Measurements from ENCODE around the gene RPL41. TPM values are rescaled to one million over a fixed set of nuclear protein-coding genes. Genes with fewer than 3 reads are reported as not detected.

RPL41 gene
- total RNA-seq, 1 donor from 2014 or later: 2,112 TPM

DNA sequence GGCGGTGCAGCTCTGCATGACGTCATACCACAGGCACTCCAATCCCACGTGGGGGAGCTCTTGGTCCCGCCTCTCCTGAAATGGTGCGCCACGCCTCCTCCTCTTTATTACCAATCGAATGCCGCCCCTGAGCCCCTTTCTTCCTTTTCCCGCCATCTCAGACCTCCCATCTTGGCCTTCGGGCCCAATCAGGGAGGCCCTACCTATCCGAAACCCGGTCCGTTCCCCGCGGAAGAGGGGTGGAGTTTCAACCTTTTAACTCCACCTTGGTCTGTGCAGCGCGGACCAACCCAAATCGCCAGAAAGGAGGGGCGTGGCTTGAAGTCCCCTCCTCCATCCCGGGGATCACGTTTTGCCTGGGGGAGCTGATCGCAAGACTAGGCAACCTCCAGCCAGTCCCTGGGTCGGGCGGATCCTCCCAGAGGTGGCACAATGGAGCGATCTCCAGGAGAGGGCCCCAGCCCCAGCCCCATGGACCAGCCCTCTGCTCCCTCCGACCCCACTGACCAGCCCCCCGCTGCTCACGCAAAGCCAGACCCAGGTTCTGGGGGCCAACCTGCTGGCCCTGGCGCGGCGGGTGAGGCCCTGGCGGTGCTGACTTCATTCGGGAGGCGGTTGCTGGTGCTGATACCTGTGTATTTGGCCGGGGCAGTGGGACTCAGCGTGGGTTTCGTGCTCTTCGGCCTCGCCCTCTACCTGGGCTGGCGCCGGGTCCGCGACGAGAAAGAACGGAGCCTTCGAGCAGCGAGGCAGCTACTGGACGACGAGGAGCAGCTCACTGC is 11.6 kb downstream of the RPL41 start, which contains the start of gene ESYT1:
TSS of gene ESYT1 (plus strand) at position 380 of the 782 bp plus-strand sequence. CDS start at position 433, 53 bp downstream.
- DNase-seq: peak; percentile 99

DNA sequence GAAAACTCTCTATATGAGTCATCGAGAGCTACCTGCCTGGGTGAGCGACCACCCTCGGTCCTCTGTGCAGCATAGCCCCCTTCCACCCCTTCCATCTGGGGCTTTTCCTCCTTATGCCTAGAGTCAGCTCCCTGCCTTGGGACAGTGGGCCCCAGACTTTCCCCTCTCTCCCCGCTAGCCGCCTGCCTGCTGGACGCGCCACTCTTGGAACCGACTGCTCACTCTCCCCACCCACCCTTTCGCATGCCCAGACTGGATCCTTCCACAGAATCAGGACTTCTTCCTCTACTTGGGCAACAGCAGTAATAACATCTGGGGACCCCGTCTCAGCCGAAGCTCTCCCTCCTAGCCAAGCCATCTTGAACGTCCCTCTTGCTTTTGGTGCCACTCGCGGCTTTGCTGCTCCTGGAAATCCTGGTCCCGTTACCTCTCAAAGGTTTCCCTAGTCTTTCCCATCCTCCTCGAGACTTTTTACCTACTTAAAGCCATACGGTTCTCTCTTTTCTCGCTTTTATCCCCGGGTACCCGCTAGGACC is 12.3 kb downstream of the RPL41 start:
- no peak for DNase-seq

DNA sequence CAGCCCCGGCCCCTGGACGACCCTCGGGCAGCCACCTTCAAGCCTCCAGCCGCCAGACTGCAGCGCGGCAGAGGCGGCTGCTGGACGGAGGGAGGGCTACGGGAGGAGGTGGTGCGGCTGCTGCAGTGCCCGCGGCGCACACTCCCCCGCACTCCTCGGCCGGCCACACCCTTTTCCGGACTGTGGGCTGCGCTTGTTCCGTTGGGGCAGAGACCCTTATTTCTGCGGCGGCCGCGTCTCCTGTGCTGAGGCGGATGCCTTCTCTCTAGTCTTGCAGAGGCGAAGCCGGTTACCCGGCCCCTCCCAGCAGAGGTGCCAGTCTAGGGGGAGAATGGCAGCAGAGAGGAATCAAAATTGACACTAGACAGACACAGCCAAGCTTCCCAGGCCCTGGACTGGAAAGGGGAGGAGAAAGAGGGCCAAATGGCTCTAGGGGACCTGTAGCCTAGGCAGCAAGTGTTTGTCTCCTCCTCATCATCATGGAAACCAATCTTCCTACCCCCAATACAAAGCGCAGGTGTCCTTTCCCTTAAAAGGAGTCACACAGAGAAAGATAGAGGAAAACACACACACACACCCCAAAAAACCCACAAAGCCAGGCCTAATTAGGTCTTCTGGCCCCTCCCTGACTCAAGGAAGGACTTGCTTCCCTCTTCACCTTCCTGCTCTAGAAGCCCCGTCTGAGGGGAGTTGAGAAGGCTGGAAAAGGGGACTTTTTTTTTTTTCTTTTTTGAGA is 12.9 kb downstream of the RPL41 start:
- no peak for DNase-seq

DNA sequence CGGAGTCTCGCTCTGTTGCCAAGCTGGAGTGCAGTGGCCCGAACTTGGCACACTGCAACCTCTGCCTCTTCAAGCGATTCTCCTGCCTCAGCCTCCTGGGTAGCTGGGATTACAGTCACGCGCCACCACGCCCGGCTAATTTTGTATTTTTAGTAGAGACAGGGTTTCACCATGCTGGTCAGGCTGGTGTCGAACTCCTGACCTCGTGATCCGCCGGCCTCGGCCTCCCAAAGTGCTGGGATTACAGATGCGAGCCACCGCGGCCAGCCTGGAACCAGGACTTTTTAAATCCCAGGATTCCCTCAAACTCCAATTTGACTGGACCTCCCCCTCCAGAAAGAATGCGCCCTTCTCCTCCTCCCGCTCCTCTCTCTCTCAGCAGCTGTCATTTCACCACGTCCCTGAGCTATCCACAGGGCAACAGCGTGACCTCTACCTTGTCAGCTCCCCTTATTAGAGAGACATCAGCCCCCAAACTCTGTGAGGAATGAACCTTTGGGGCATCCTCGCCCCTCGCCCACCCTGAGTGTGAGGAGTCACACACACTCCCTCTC is 13.6 kb downstream of the RPL41 start:
- no peak for DNase-seq

DNA sequence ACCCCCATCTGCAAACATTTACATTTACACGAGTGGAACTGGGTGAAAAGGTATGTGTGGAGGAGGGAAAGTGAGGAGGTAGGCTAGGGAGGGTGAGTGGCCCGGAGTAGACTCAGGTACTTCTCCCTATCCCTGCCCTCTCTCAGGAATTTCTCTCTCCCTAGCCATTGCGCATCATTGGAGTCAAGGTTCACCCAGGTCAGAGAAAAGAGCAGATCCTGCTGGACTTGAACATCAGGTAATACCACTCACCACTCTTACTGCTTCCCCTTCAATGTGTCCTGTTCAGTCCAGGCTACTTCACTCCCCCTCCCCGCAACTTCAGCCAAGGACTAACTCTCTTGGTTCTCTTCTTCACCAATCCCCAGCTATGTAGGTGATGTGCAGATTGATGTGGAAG is 14.4 kb downstream of the RPL41 start:
- no peak for DNase-seq

DNA sequence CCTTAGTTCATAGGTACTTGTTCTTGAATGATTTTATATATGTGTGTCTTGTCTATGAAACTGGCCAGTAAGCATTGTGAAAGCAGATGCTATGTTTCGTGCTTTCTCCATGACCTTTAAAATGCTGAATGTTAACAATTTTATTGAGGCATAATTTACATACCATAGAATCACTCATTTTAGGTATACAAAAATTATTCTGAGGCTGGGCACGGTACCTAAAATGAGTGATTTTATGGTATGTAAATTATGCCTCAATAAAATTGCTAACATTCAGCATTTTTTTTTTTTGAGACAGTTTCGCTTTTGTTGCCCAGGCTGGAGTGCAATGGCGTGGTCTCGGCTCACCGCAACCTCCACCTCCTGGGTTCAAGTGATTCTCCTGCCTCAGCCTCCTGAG is 18.5 kb downstream of the RPL41 start:
- no peak for DNase-seq

DNA sequence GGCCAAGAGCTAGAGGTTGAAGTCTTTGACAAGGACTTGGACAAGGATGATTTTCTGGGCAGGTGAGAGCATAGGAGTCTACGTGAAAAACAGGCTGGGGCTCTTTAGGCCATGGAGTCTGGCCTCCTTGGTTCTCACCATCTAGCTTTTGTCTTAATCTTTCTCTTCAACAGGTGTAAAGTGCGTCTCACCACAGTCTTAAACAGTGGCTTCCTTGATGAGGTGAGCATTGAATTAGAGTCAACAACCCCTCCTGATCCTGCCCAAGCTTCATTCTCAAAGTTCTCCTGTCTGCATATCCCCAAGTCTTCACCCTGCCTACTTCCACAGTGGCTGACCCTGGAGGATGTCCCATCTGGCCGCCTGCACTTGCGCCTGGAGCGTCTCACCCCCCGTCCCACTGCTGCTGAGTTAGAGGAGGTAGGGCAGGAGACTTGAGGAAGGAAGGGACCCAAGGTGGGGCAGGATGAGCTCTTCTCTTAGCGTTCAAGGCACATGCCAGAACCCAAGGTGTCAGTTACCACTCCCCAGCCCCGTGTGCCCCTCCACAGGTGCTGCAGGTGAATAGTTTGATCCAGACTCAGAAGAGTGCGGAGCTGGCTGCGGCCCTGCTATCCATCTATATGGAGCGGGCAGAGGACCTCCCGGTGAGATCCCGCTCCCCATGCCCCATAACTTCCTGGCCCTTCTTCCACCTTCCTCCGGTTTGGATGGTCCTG is 21.6 kb downstream of the RPL41 start:
- DNase-seq: no peak

DNA sequence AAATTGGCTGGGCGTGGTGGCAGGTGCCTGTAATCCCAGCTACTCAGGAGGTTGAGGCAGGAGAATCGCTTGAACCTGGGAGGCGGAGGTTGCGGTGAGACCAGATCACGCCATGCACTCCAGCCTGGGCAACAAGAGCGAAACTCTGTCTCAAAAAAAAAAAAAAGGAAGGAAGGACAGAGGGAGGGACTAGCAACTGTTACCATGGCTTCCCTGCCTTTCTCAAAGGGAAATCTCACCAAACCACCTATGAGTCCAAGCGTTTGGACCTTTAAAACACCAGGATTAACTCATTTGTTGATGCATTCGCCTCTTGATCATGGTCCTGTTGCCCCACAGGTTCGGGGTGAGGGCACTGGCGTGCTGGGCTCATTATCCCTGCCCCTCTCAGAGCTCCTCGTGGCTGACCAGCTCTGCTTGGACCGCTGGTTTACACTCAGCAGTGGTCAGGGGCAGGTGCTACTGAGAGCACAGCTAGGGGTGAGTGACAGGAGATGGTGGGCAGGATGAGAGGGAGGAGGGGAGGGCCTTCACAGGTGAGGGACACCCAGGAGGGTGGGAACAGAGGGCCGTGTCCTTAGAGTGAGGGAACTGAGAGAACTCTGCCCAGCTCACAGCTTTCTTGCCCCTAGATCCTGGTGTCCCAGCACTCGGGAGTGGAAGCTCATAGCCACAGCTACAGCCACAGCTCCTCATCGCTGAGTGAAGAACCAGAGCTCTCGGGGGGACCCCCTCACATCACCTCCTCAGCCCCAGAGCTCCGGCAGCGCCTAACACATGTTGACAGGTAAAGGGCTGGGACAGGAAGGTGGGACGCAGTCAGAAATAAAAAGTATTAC is 25.7 kb downstream of the RPL41 start:
- DNase-seq: no peak

DNA sequence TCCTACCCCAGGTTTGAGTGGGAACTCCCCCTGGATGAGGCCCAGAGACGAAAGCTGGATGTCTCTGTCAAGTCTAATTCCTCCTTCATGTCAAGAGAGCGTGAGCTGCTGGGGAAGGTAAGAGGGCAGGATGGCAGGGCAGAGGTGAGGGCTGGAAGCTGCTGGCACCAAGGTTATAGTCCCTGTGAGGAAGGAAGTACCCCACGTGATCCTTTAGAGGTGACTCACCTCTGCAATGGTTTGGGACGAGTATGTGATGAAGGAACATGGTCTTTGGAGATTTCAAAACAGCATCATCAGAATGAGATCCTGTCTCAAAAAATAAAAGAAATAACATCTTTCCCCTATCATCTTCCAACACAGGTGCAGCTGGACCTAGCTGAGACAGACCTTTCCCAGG is 26.8 kb downstream of the RPL41 start:
- DNase-seq: no peak

DNA sequence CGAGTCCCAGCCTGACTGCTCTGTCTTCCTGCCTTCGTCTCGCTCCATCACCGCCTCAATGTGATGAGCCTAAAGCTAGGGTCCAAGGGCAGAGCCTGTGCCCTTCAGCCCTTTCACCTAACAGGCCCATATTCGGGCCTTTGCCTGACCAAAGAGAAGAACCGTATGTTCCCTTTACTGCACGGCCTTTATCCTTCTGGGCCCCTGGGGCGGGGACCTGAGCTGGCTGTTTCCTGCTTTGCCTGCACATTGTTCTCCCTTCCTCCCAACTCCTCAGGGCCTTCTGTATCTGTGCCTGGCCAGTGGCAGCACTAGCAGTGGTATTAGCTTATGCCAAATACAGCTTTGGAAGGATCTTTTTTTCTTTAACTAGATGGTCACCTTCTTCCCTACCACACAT is 27.4 kb downstream of the RPL41 start:
- no peak for DNase-seq

DNA sequence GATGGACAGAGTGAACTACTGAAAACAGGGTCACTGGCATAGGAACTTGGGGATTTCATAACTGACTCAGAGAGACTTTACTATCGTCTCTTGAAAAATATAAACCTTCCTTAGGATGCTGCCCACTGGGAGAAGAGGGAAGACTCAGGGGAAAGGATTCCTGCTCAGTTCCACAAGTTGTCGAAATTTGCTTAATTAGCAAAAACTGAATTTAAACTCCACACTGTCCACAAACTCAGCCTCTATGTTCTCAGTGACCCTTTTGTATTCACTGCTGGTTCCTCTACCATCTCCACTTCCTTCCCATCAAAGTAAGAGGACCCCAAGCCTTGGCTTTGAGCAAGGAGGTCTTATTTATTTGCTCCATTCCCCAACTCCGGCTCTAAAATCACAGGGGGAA is 28.8 kb downstream of the RPL41 start:
- no peak for DNase-seq

DNA sequence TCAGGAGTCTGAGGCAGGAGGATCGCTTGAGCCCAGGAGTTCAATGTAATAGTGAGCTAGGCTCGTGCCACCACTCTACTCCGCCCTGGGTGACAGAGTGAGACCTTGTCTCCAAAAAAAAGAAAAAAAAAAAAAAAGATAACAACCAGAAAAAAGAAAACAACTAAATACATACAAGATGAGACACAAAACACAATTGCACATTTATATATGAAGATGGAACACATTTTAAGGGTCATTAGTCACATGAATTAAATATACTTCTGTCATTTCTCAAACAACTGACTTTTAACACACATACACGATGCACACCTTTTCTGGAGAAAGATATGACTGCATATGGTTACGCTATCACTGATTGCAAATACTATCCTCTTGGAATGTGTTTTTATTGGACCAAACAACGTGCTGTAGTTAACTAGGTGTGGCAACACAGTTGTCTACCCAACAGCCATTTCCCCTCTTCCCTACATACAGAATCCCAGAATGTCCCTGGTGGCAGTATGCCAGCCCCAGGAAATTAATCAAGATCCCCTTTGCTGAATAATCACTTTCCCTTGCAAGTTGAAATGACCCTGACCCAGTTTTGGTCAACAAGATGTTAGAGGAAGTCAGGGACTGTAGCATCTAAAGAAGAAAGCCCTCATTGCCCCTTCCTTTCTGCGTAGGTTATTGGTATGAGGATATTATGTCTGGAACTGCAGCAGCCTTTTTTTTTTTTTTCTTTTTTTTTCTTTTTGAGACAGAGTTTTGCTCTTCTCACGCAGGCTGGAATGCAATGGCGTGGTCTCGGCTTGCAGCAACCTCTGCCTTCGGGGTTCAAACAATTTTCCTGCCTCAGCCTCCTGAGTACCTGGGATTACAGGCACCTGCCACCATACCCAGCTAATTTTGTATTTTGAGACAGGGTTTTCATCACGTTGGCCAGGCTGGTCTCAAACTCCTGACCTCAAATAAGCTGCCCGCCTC is 30.3 kb downstream of the RPL41 start:
- no peak for DNase-seq

DNA sequence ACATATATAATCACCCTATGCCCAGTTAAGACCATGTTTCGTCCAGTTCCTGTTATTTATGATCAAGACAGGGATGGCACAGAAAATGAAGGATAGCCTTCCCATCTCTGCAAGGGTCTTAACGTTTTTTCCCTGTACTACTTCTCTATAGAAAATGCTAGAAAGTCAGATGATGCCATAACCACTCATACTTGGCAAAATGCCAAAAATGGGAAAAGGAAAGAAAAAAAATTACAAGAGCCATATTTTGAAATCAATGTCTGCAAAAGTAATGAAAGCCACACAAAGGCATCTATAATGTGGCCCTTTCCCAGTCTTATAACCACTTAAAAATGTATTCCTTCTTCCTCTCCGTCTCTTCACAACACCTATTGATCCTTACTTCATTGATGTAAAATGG is 34.1 kb downstream of the RPL41 start:
- DNase-seq: no peak

DNA sequence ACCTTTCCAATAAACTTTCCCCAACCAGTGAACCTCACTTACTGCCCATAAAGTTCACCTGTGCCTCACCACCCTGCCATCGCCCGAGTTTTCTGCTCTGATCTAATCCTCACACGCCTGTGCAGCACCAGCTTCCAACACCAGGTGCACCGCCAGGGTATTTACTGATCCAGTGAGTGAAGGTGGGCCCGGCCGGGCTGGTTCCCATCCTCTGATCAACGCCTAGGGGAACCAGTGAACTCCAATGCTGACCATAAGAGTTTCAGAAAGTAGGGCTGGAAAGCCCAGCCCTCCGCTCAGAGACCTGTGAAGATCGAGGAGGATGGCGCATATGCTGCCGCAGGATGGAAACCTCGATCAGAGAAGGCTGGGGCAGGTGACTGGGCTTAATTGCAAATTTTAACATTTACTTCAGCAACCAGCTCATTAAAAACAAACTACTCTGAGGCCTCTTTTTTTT is 35.3 kb downstream of the RPL41 start:
- no peak for DNase-seq

DNA sequence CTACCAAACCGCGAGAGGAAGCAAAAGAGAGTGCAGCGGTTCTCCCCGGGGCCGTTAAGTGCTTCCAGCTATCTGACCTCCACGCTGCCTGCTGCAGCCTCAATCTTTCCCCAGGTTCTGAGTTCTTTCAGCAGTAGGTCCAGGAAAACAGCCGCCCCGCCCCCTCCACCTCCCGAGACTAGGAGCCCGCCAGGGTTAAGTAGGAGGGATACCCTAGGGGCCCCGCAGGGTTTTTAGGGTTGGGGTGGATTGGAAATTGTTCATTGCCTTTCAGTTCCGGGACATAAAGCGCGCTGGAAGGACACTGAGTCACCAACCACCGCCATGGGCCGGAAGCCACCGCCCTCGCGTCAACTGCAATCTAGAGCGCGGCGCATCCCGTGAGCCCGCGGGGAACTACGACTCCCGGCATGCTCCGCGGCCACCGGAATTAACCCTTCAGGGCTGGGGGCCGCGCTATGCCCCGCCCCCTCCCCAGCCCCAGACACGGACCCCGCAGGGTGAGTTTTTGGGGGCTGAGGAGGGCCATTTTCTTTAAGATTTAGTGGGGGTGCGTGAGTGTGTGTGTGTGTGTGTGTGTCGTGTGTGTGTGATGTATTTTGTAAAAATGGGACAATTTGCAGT is 35.8 kb downstream of the RPL41 start, which contains the start of gene MYL6B:
TSS of gene MYL6B (plus strand) at position 456 of the 624 bp plus-strand sequence. CDS start 1,332 bp downstream, outside the sequence.
- DNase-seq: peak; percentile 90

DNA sequence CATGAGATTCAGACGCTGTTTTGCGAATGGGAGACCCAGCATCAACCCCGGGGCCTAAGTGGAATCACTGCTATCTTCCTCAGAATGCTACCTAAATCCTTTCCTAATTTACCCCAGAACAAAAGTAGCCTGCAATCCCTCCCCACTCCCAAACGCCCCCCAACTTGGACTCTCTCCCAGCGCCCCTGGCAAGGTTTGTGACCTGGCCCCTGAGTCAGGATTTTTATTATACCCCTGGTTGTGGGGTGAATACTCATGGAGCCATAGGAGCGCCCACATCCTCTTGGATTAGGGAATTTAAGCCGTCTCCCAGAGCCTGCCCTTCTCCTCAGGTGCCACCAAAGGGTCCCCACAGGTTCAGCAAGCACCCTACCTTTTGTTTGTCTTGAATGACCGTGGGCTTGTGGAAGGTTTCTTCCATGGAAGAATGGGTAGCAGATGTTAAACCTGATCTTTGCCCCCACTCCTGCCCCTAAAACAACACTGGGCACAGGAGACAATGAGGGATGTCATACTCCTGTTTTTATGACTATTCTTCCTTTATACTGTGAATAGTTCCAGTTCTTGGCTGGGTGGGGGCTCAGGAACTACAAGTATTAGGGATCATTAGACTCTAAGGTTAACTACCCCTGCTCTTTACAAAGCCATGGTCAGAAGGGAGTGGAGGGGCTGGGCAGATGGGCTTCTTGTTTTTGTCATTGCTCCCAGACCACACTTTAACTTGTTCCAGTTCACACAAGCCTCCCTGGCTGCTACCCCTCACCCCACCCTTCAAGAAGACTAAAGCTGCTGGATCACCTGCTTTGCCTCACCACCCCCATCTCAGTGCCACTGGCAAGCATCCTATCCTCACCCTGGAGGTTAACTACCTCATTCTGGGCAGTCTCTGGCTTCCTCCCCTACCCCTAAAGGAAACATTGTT is 36.6 kb downstream of the RPL41 start:
- DNase-seq: no peak

DNA sequence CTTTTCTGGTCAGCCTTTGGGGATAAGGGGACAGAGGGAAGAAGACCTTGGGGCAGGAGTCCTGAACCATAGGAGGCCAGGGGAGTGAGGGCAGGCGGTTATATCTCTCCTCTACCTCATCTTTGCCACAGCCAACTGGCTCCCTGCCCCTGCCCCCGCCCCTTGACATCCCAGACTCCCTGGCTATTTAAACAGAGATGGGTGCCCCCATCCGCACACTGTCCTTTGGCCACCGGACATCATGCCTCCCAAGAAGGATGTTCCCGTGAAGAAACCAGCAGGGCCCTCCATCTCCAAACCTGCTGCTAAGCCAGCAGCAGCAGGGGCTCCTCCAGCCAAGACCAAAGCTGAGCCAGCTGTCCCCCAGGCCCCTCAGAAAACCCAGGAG is 37.2 kb downstream of the RPL41 start:
- DNase-seq: no peak

DNA sequence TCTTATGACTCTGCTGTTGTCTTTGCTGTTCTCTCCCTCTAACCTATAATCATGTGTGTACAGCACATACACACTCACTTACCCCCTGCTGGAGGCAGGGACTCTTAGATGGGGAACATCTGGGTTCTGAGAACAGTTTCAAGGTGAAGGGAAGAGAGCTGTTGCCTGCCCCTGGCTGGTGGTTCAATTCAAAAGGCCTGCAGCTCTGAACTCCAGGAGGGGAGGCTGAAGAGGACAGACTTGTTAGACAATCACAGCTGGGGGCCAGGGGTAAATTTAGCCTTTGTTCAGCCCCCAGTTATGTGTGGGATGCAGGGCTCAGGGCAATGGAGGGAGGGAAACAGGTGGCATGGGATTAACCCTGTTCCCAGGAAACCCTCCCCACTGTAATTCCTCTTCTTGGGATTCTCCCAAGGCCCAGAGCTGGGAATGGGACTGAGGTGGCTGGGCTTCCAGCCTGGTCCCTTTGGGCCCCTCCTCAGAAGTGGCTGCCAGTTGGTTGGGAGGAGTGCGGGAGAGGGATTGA is 37.9 kb downstream of the RPL41 start:
- DNase-seq: no peak
